ENCODE measurements around the gene TRAK1. TPM values are rescaled to one million over a fixed set of nuclear protein-coding genes. Genes with fewer than 3 reads are reported as not detected.

Gene TRAK1
- total and polyA plus RNA-seq, 2 of the 4 experiments (the other 2 are of a cell fraction) = 25.6 to 28.1 TPM

GRCh38 chr3:42229942-42230688, 139.0 kb downstream of the TRAK1 start:
- in situ Hi-C loops (cut with MboI; ENCODE audit: low sequenced_read_pairs) = loop anchor here (10.0 kb wide), 2 partner anchors 215 to 315 kb away; no protein-coding TSS in a partner anchor
- Histone ChIP-seq H3K27ac (ENCODE audit: insufficient read depth, low read length) (no peak overlapping the region), H3K4me3 (ENCODE audit: insufficient read depth, low read depth, low read length) (no peak overlapping the region), H4K20me1 (ENCODE audit: insufficient read depth, low read length) (no peaks in the 10 kb centered on the region), H2BK15ac (ENCODE audit: low read depth, low read length) (no peak overlapping the region), H2BK20ac (ENCODE audit: low read depth, low read length) (no peak overlapping the region), H3K23ac (ENCODE audit: low read depth, low read length) (no peak overlapping the region), H4K91ac (ENCODE audit: insufficient read depth, low read depth, low read length) (no peak overlapping the region), H3K9me1 (ENCODE audit: insufficient read depth, low read length) (peaks cover under 1% of the 10 kb centered on the region; the same call in 1 of the 2 replicates), H3K4me1 (ENCODE audit: control insufficient read depth, insufficient read depth, low read length) (peaks cover 2% of the 10 kb centered on the region; the same call in 1 of the 2 replicates), H2BK120ac (ENCODE audit: low read depth, low read length) (no peak overlapping the region), H3K4ac (ENCODE audit: low read depth, low read length) (no peak overlapping the region), H3K4me2 (ENCODE audit: low read depth, low read length) (no peak overlapping the region), H3K36me3 (ENCODE audit: control insufficient read depth, insufficient read depth, low read length) (no peaks in the 10 kb centered on the region), H4K5ac (ENCODE audit: low read depth, low read length) (no peak overlapping the region), H3K56ac (ENCODE audit: extremely low read depth, insufficient read depth, low read length) (no peak overlapping the region), H3K9ac (ENCODE audit: low read depth, low read length) (peak overlapping the region; percentile 16; the same call in 1 of the 2 replicates), H2AK5ac (ENCODE audit: low read depth, low read length) (no peak overlapping the region), H3K9me3 (ENCODE audit: control insufficient read depth, insufficient read depth, low read length) (no peaks in the 10 kb centered on the region), H3K27me3 (ENCODE audit: control insufficient read depth, insufficient read depth, low read length) (peaks cover 15% of the 10 kb centered on the region; the same call in 1 of the 2 replicates), H4K8ac (ENCODE audit: low read depth in 2 of 2, low read length in 2 of 2) (peak overlapping the region in 1 of 2 experiments; percentile 43; a peak in 1 of 4 replicates), H3K18ac (ENCODE audit: low read depth, low read length) (no peak overlapping the region), H2BK5ac (ENCODE audit: low read depth, low read length, poor library complexity, severe bottlenecking) (no peak overlapping the region), H3K79me1 (ENCODE audit: low read depth in 1 of 2, low read length in 2 of 2) (no peaks in the 10 kb centered on the region), H2AFZ (replicated peaks; ENCODE audit: low read length, poor library complexity) (peak overlapping the region; percentile 81), H3K14ac (replicated peaks; ENCODE audit: low read depth, low read length) (no peak overlapping the region), H2AK9ac (replicated peaks; ENCODE audit: low read depth, low read length, poor library complexity) (peak overlapping the region; percentile 69)
- ATAC-seq (ENCODE audit: low read depth) (peak; percentile 73), DNase-seq (peak; percentile 58)
- dilution Hi-C loops (cut with HindIII; ENCODE audit: low sequenced_read_pairs, unreplicated experiment) = no loop called here
- 82% methylated on average over 2 of the region's 14 CpGs; no CpG with 5 or more reads in 1 of the 2 experiments for WGBS, 2 experiments (ENCODE audit: extremely low coverage in 2 of 2, insufficient read length in 1 of 2)
- ChIA-PET POLR2A (ENCODE audit: unreplicated experiment) (no interaction called here), CTCF (interaction anchor here (0.6 to 1.7 kb wide), 6 partner anchors 9 to 219 kb away, joined by 3 to 13 read pairs (median 4); no protein-coding TSS in a partner anchor)
- intact Hi-C loops (cut with micrococcal nuclease) = loop anchor here (1.0 to 5.0 kb wide), 5 partner anchors 113 to 651 kb away; no protein-coding TSS in a partner anchor
- BruUV-seq (replicated peaks) = no TSS peak
- TF ChIP-seq MAZ (IDR thresholded peaks at IDR 0.05; ENCODE audit: borderline replicate concordance, low read depth, low read length) (no peak), RFX5 (IDR thresholded peaks at IDR 0.05; ENCODE audit: low read depth, low read length) (no peak), USF2 (IDR thresholded peaks at IDR 0.05; ENCODE audit: low read depth, low read length) (no peak), BHLHE40 (IDR thresholded peaks at IDR 0.05; ENCODE audit: low read depth, low read length) (no peak), RAD21 (IDR thresholded peaks at IDR 0.05; ENCODE audit: low read length) (peak; percentile 75), MAFK (IDR thresholded peaks at IDR 0.05; ENCODE audit: low read depth, low read length) (no peak), ELK1 (IDR thresholded peaks at IDR 0.05; ENCODE audit: borderline replicate concordance, low read depth, low read length) (no peak), POLR2A (IDR thresholded peaks at IDR 0.05; ENCODE audit: low read depth, low read length) (no peak), MXI1 (IDR thresholded peaks at IDR 0.05; ENCODE audit: borderline replicate concordance, low read depth, low read length) (no peak), SMC3 (IDR thresholded peaks at IDR 0.05; ENCODE audit: low read depth, low read length) (peak; percentile 76), FOS (IDR thresholded peaks at IDR 0.05; ENCODE audit: low read depth, low read length) (no peak), CTCF (conservative IDR thresholded peaks at IDR 0.05; ENCODE audit: low read depth, low read length) (peak; percentile 69), RCOR1 (IDR thresholded peaks at IDR 0.05; ENCODE audit: insufficient replicate concordance, low read length) (no peak), CHD1 (IDR thresholded peaks at IDR 0.05; ENCODE audit: low read depth, low read length) (no peak)
